ENCODE data around the gene EPS8L3.
"Not testable (repeated sequence)": the region's sequence is repeated elsewhere in the genome, so short reads cannot be mapped to it uniquely, and the experiment has no call there.

The EPS8L3 gene

DNA sequence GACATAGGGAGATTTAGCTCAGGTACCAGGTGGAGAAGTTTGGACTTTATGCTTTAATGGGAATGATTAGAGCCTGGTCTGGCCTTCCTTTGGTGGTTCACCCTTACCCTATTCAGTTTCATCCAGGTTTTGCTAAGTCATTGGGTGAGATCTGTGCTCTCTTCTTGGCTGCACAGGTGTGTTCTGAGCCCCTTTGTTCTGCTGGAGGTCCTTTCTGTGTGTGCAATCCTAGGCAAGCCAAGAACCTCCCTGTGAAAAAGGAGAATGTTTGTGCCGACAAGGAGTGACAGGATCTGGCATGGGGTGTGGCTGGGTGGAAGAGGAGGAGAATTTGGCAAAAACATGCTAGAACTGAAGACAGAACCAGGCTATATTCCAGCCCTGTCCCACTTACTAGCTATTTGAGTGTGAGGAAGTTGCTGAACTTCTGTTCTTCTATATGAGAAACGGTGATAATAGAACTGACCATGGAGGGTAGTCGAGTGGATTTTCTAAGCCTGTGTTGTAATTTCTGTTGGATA lies 47.1 kb downstream of the EPS8L3 start:
- H3K36me3 ChIP-seq (ENCODE audit: insufficient read depth, low read length): no peaks in the 10 kb centered on the region
- no peaks in the 10 kb centered on the region for H3K9me3 ChIP-seq (ENCODE audit: low read depth, low read length)
- no peak overlapping the region for H3K9ac ChIP-seq (ENCODE audit: insufficient read length)
- DNase-seq (ENCODE audit: low read depth, low spot score): no peak
- H3K4me3 ChIP-seq: no peak overlapping the region
- H3K27ac ChIP-seq: no peak overlapping the region
- TF ChIP-seq FOXP2 (optimal IDR thresholded peaks at IDR 0.05; ENCODE audit: control extremely low read depth, extremely low read length, insufficient read depth): no peak
- no peak for TF ChIP-seq POLR2AphosphoS5 (IDR thresholded peaks at IDR 0.05; ENCODE audit: borderline replicate concordance, low read depth, low read length)
- TF ChIP-seq EZH2 (IDR thresholded peaks at IDR 0.05): no peak

DNA sequence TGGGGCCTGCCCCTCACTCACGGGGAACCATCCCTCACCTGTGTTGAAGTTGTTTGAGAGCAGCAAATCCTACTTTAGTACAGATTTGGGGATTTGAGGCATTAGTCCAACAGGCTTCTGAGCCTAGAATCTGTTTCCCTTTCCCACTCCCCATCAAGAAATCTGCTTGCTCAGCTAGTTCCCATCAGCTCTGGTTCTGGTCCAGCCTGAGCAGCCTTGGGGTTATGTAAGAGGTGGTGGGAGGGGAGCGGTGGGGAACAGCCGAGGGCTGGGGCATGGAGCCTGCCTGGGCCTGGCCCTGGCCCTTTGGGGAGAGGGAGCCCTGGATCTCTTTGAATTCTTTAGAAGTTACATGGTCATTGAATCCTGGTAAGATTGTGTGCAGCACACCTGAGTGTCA lies 47.6 kb downstream of the EPS8L3 start:
- Histone ChIP-seq H3K9ac (ENCODE audit: insufficient read length) (no peak overlapping the region), H3K27ac (no peak overlapping the region), H3K36me3 (ENCODE audit: insufficient read depth, low read length) (no peaks in the 10 kb centered on the region), H3K9me3 (ENCODE audit: low read depth, low read length) (no peaks in the 10 kb centered on the region), H3K4me3 (no peak overlapping the region)
- DNase-seq (ENCODE audit: low read depth, low spot score): no peak
- TF ChIP-seq POLR2AphosphoS5 (IDR thresholded peaks at IDR 0.05; ENCODE audit: borderline replicate concordance, low read depth, low read length) (no peak), FOXP2 (optimal IDR thresholded peaks at IDR 0.05; ENCODE audit: control extremely low read depth, extremely low read length, insufficient read depth) (no peak), EZH2 (IDR thresholded peaks at IDR 0.05) (no peak)

DNA sequence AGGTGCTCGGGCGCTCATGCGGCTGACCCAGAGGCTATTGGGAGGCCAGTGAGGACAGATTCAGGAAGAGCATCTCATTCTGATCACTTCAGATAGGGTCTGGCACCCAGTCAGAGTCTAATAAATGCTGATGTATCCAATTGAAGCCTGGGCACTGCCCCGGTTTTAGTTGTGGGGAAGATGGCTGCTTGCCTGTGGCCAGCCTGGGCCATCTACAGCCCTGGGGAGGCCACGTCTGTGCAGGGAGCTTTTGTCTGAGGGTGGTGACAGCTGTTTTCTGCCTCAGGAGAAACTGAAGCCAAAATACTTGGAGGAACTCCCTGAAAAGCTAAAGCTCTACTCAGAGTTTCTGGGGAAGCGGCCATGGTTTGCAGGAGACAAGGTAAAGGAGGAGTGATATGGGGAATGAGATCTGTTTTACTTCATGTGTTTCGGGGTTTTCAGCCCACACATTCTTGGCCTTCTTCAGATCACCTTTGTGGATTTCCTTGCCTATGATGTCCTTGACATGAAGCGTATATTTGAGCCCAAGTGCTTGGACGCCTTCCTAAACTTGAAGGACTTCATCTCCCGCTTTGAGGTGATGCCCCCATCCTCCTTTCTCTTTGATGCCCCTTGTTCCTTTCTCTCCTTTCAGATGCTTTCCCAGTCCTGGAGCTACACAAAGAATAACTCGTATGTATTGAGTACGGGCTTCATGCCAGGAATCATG lies 48.9 kb downstream of the EPS8L3 start:
- no peak for DNase-seq (ENCODE audit: low read depth, low spot score)
- H3K36me3 ChIP-seq (ENCODE audit: insufficient read depth, low read length): no peaks in the 10 kb centered on the region
- H3K9ac ChIP-seq (ENCODE audit: insufficient read length): no peak overlapping the region
- H3K27ac ChIP-seq: no peak overlapping the region
- TF ChIP-seq POLR2AphosphoS5 (IDR thresholded peaks at IDR 0.05; ENCODE audit: borderline replicate concordance, low read depth, low read length) (no peak), EZH2 (IDR thresholded peaks at IDR 0.05) (no peak), FOXP2 (optimal IDR thresholded peaks at IDR 0.05; ENCODE audit: control extremely low read depth, extremely low read length, insufficient read depth) (no peak)
- no peak overlapping the region for H3K4me3 ChIP-seq
- H3K9me3 ChIP-seq (ENCODE audit: low read depth, low read length): no peaks in the 10 kb centered on the region

DNA sequence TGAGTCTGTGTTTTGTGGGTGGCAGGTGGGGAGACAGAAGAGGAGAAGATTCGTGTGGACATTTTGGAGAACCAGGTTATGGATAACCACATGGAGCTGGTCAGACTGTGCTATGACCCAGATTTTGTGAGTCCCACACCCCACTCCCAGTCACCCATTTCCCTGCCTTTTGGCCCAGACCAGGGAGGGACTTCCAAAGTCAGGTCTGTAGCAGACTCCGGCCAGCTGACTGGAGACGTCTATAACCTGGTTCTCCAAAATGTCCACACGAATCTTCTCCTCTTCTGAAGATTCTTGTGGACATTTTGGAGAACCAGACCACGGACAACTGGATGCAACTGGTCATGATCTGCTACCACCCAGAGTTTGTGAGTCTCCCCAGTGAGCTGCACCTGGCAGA lies 50.1 kb downstream of the EPS8L3 start:
- no peak overlapping the region for H3K9ac ChIP-seq (ENCODE audit: insufficient read length)
- H3K9me3 ChIP-seq (ENCODE audit: low read depth, low read length): no peaks in the 10 kb centered on the region
- H3K4me3 ChIP-seq: no peak overlapping the region
- H3K27ac ChIP-seq: no peak overlapping the region
- DNase-seq (ENCODE audit: low read depth, low spot score): no peak
- H3K36me3 ChIP-seq (ENCODE audit: insufficient read depth, low read length): no peaks in the 10 kb centered on the region
- TF ChIP-seq EZH2 (IDR thresholded peaks at IDR 0.05) (no peak), POLR2AphosphoS5 (IDR thresholded peaks at IDR 0.05; ENCODE audit: borderline replicate concordance, low read depth, low read length) (no peak), FOXP2 (optimal IDR thresholded peaks at IDR 0.05; ENCODE audit: control extremely low read depth, extremely low read length, insufficient read depth) (no peak)

DNA sequence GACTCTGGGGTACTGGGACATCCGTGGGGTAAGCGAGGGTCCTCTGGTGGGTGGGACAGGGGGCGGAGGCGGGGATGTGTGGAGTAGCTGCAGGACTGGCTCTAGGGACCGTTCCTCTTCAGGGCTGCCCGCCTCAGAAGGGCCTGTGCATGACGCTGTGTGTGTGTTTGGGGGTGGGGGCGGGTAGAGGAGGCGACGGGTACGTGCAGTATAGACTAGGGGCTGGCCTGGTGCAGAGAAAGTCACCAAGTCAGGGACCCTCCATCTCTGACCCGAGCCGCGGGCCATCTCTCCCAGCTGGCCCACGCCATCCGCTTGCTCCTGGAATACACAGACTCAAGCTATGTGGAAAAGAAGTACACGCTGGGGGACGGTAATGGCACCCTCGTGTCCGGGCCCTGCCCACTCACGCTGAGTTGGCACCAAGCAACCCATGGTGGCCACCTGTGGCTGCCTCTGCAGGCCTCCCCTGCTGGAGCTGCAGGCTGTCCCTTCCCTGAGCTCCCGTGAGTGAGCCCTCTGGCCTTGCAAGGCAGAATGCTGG lies 51.3 kb downstream of the EPS8L3 start:
- Histone ChIP-seq H3K4me3 (no peak overlapping the region), H3K9ac (ENCODE audit: insufficient read length) (no peak overlapping the region)
- TF ChIP-seq POLR2AphosphoS5 (IDR thresholded peaks at IDR 0.05; ENCODE audit: borderline replicate concordance, low read depth, low read length) (no peak), FOXP2 (optimal IDR thresholded peaks at IDR 0.05; ENCODE audit: control extremely low read depth, extremely low read length, insufficient read depth) (no peak), EZH2 (IDR thresholded peaks at IDR 0.05) (no peak)

DNA sequence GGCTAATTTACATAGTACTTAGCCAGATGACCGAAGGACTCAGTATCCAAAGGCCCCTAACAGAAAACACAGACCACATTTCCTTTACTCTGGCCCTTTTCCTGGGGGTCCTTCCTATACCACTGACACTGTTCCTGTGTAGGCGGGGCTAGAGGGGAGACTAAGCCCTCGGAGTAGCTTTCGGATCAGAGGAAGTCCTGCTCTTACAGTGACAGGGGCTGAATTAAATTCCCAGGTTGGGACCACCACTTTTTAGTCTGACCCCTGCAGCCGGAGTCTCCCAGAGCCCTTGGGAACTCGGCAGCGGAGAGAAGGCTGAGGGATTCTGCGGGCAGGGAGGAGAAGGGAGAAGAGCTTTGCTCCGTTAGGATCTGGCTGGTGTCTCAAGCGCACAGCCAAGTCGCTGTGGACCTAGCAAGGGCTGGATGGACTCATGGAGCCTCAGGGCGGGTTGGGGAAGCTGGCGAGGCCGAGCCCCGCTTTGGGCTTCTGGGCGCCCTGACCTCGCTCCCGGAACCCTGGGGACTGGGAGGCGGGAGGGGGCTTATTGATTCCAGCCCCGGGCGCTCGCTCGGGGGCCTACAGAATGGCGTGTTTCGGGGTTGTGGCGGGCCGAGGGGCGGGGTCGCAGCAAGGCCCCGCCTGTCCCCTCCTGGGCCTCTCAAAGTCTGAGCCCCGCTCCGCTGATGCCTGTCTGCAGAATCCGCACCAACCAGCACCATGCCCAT lies 52.0 kb downstream of the EPS8L3 start, which contains the start of gene GSTM5:
Gene GSTM5 (plus strand): TSS at position 659 of the 728 bp plus-strand sequence. CDS start 62 bp downstream, at position 721.
- not testable (repeated sequence) for H3K9ac ChIP-seq (ENCODE audit: insufficient read length); H3K27ac ChIP-seq; H3K9me3 ChIP-seq (ENCODE audit: low read depth, low read length); DNase-seq (ENCODE audit: low read depth, low spot score); H3K4me3 ChIP-seq; H3K36me3 ChIP-seq (ENCODE audit: insufficient read depth, low read length)

More for the DNA sequence above, 51.3 kb downstream of the EPS8L3 start:
- no peak overlapping the region for H3K27ac ChIP-seq
- DNase-seq (ENCODE audit: low read depth, low spot score): no peak
- no peaks in the 10 kb centered on the region for H3K9me3 ChIP-seq (ENCODE audit: low read depth, low read length)
- no peaks in the 10 kb centered on the region for H3K36me3 ChIP-seq (ENCODE audit: insufficient read depth, low read length)

DNA sequence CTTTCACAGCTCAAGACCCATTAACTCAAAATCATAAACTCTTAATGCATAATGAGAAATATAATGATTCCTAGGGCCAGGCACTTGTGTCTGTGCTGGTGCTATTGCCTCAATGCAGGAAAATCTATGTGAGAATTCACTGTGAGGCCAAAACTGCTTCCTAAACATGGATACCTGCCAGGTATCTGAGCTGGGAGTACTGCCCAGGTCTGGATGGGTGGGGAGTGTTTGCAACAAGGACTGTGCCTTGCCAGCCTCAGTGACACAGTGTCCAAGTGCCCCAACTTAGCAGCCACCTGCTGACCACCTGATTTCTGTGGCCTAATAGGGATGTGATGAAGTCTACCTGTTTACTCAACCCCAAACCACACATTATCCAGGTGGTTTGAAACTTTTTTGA lies 53.9 kb downstream of the EPS8L3 start:
- H3K9ac ChIP-seq (ENCODE audit: insufficient read length); H3K9me3 ChIP-seq (ENCODE audit: low read depth, low read length); DNase-seq (ENCODE audit: low read depth, low spot score); H3K27ac ChIP-seq; H3K4me3 ChIP-seq; H3K36me3 ChIP-seq (ENCODE audit: insufficient read depth, low read length): not testable (repeated sequence)

DNA sequence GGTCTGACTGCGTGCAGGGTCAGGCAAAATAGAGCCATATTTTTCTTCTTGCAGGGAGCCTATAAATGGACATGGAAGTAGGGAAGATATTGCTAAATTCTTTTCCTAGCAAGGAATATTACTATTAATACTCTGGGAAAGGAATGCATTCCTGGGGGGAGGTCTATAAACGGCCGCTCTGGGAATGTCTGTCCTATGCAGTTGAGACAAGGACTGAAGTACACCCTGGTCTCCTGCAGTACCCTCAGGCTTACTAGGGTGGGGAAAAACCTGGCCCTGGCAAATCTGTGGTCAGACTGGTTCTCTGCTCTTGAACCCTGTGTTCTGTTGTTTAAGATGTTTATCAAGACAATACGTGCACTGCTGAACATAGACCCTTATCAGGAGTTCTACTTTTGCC lies 54.8 kb downstream of the EPS8L3 start:
- H3K9ac ChIP-seq (ENCODE audit: insufficient read length); H3K27ac ChIP-seq; H3K4me3 ChIP-seq; DNase-seq (ENCODE audit: low read depth, low spot score); H3K36me3 ChIP-seq (ENCODE audit: insufficient read depth, low read length); H3K9me3 ChIP-seq (ENCODE audit: low read depth, low read length): not testable (repeated sequence)

DNA sequence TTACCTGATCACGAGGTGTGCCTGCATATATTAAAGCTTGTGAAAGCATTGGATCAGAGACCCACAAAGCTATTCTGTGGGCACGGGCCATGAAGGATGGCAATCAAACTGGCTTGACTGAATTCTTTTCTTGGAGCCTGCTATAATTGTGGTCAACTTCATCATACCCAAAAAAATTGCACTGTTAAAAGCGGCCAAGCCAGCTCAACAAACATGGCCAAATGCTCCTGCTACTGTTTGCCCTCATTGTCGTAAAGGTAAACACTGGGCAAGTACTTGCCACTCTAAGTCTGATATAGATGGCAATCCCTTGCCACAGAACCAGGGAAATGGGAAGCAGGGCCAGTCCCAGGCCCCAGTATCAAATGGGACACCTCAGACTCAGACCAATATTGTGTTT lies 58.3 kb downstream of the EPS8L3 start:
- no peaks in the 10 kb centered on the region for H3K9me3 ChIP-seq (ENCODE audit: low read depth, low read length)
- no peaks in the 10 kb centered on the region for H3K36me3 ChIP-seq (ENCODE audit: insufficient read depth, low read length)
- TF ChIP-seq POLR2AphosphoS5 (IDR thresholded peaks at IDR 0.05; ENCODE audit: borderline replicate concordance, low read depth, low read length) (no peak), FOXP2 (optimal IDR thresholded peaks at IDR 0.05; ENCODE audit: control extremely low read depth, extremely low read length, insufficient read depth) (no peak), EZH2 (IDR thresholded peaks at IDR 0.05) (no peak)
- H3K4me3 ChIP-seq: no peak overlapping the region
- no peak overlapping the region for H3K9ac ChIP-seq (ENCODE audit: insufficient read length)
- no peak overlapping the region for H3K27ac ChIP-seq
- DNase-seq (ENCODE audit: low read depth, low spot score): no peak

All from SK-N-MC (cell line).